Activated CD8-positive, alpha-beta memory T cell treated with anti-CD3 and anti-CD28 coated beads for 36 hours (primary cell): ENCODE measurements around the gene LCN9. TPM values are rescaled to one million over a fixed set of nuclear protein-coding genes. Genes with fewer than 3 reads are reported as not detected.

Source experiments
- CTCF ChIA-PET: fragments of 350-600 bp; sonication (Branson Sonifier 250); formaldehyde crosslinking; loops from one replicate; lab custom pipeline; 2021; ENCODE audit warnings: antibody characterized with exemption; lab: Charles Lee
- POLR2A ChIA-PET: fragments of 350-600 bp; sonication (Branson Sonifier 250); formaldehyde crosslinking; loops from one replicate; lab custom pipeline; 2021; ENCODE audit warnings: antibody characterized with exemption; lab: Charles Lee
- total RNA-seq, 2 experiments: library from RNA; stranded (reverse); gene quantifications; one replicate each; pipeline ENCODE4 v1.2.3, GENCODE V29; 2021

LCN9 gene
- total RNA-seq, 2 experiments from 2014 or later = not detected

DNA sequence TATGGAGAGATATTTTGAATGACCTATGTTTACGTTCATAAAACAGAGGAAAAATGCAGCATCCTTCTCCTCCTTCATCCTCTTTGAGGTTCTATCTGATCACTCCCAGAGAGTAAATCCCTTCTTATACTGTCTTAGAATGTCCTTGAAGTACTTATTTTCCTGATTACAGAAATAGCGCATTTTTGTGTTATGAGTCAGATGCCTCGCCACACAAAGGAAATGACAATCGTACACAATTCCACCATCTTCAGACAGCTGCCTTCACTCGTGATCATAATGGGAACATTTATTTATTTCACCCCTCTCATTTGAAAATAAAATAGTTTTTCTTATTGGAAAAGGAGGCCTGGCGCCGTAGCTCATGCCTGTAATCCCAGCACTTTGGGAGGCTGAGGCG lies 21.4 kb upstream of the LCN9 start:
- CTCF ChIA-PET = no interaction called here

GRCh38 chr9:135644631-135645218 lies 18.4 kb upstream of the LCN9 start:
- POLR2A ChIA-PET = no interaction called here
- CTCF ChIA-PET = no interaction called here

More for the DNA sequence above, 21.4 kb upstream of the LCN9 start:
- POLR2A ChIA-PET = no interaction called here

- POLR2A ChIA-PET = no interaction called here
- CTCF ChIA-PET = no interaction called here
Measured at GRCh38 chr9:135647884-135648283, 15.2 kb upstream of the LCN9 start.

DNA sequence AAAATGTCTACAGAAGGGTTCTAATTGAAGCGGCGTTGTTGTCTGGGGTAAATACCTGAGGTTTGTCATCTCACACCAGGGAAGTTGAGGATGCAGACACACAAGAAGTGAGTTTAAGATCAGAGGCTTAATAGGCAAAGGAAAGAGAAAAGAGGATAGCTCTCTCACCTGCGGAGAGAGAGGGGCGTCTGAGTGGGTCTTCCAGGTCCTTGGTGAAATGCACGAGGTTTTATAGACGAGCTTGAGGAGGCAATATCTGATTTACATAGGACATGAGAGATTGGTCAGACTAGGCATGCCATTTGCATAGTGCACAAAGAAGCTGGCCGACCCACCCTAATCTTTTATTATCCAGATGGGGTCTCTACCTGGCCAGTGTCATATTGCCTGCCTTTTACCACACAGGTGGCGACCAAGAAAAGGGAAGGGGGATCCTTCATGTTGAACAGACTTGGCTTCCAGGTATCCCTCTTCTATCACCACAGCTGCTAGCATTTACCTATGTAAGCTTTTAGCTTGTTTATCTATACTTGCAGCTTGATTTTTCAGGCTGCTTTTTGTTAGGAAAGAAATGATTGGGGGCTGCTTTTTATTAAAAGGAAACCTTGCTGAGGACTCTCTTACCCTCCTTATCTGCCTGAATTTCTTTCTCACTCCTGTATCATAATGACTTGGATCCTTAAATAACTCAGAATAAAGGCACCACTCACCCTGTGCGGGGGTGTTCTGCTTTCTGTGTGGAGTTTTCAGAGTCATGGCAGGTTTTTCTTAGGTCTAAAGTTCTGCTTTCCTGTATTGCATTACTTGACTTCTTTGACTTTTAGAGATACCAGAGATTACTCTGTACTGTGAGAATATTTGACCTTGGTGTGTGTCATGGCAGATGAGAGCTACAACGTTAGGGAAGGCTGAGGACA lies 14.4 kb upstream of the LCN9 start:
- ChIA-PET POLR2A (no interaction called here), CTCF (no interaction called here)

DNA sequence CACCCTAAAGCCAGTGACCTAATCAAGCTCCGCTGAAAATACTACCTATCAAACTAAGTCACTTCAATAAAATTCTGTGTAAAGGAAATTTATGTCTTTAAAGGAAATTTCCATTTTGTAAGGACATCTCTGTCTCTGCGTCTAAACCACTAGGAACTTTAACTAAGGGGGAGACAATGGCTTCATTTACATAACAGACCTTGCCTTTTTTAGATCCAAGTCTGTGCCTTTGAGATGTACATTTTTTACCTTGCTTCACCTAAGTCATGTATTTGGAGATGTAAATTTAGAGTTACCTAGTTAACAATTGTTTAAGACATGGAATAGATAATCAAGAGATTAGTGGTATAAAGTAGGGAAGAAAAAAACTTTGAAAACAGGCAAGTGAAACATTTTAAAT lies 13.6 kb upstream of the LCN9 start:
- POLR2A ChIA-PET = no interaction called here
- CTCF ChIA-PET = no interaction called here

GRCh38 chr9:135650408-135650807 lies 12.7 kb upstream of the LCN9 start:
- POLR2A ChIA-PET = no interaction called here
- CTCF ChIA-PET = no interaction called here

DNA sequence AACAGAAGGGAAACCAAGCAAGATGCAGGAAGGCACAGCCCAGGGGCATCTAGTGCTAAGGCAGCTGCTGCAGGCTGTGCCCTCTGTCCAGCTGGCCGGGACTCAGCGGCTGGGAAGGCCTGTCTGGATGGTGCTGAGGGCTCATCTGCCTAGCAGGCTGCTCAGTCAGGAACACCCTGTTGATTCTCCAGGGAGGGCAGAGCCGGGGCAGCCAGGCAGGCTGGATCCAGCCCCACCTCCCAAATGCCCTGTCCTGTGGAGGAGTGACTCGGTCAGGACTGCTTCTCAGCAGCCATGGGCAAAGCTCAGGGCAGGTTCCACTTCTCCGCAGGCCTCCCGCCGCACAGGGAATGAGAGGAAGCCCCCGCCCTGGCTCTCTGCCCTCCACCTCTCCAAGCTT lies 7.8 kb upstream of the LCN9 start:
- ChIA-PET CTCF (no interaction called here), POLR2A (no interaction called here)

GRCh38 chr9:135657416-135657815 lies 5.7 kb upstream of the LCN9 start:
- POLR2A ChIA-PET = no interaction called here
- CTCF ChIA-PET = no interaction called here

DNA sequence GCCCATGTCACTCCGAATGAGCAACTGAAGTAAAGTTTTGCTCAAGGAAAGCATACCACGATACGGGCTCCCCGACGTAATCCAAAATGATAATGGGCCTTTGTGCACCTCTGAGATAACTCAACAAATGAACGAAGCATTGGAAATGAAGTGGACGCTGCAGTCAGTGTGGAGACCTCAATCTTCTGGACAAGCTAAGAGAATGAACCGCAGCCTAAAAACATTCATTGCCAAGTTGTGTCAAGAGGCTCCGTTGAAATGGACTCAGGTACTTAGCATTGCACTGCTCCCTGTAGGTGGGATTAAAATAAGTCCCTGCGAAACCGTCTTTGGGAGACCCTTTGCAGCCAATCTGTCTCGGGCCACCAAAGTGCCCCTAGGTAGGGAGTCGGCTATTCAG lies 3.9 kb upstream of the LCN9 start:
- ChIA-PET POLR2A (no interaction called here), CTCF (no interaction called here)

DNA sequence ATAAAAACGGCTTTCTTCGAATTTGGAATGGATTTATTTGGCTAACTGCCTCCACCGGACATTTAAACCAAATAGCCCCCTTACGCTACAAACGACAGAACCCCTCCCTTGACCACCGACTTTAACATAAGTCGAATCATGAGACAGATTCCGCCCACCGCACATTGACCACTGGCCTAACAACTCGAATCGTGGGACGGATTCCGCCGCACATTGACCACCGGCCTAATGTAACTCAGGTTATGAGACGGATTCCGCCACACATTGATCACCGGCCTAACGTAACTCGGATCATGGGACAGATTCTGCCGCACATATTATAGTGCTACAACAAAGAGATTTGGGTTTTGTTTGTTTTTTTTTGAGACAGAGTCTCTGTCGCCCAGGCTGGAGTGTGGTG lies 2.7 kb upstream of the LCN9 start:
- CTCF ChIA-PET = no interaction called here
- POLR2A ChIA-PET = no interaction called here

DNA sequence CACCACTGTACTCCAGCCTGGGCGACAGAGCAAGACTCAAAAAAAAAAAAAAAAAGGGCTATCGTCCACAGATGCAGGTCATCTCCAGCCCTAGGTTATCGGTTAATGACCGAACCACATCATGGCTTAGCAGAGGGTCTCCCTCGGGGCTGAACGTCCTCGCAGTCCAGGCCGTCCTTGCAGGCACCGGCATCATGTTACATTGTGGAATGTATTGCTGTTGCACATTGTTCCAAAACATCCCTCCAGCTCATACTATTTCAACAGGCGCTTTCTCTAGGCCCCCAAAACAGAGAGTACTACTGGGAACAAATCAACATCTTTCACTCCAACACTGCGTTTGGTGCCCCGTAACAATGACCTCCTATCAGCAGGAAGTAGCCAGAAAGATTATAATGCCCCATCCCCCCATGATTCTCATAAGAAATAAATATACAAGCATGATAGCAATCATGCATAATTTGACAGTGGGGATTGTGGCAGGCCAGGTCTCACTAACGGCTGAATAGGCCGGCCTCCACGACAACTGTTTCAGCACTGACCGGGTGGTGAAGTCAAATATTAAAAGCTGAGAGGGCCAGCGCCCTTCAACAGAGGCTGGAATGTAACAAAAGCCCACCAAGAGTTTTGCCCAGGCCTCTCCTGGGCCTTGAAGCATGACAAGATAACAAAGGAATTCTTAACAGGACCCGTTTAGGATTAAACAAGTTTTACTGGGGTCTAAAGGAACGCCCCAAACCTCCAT lies 1.1 kb upstream of the LCN9 start:
- CTCF ChIA-PET = no interaction called here
- POLR2A ChIA-PET = no interaction called here

DNA sequence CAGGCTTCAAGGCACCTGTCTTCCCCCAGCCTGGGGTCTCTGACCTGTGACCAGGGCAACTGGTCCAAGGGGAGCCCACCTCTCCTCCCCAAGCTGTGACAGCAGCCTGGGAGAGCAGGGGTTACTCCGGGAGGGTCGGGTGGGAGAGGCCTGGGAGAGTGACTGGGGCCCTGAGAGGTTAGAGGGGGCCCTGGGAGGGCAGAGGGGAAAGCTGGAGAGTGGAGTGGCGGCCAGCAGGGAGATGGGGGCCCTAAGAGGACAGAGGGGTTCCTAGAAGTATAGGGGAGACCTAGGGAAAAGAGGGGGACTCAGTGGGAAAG lies 302 bp downstream of the LCN9 start:
- ChIA-PET POLR2A (no interaction called here), CTCF (no interaction called here)

DNA sequence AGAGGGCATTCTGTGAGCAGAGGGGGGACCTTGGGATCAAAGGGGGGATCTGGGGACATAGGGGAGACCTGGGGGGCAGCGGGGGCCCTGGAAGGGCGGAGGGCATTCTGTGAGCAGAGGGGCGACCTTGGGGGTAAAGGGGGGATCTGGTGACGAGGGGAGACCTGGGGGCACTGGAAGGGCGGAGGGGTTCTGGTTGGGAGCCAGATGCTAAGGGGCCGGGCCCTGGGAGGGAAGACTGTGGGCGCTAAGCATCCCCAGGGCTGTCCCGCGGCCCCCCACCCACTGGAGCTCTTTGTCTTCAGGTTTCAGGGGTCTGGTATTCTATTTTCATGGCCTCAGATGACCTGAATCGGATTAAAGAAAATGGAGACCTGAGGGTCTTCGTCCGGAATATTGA lies 748 bp downstream of the LCN9 start:
- POLR2A ChIA-PET = no interaction called here
- CTCF ChIA-PET = no interaction called here

DNA sequence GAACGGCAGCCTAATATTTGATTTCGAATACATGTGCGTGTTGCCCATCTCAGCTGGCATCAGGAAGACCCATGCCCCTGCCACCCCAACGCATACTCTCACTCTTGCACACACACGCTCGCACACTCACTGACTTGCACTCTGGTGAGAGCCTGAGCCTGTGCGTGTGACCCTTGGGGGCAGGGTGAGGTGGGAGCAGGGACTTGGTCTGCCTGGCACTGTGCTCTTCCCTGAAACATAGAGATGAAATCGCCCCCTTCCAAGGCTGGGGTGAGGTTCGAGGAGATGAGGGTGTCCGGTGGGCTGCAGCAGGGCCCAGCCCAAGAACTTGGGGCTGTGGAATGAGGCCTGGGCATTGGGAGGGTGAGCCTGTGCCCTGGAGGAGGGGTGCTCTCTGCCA lies 1.2 kb downstream of the LCN9 start:
- ChIA-PET POLR2A (no interaction called here), CTCF (no interaction called here)

GRCh38 chr9:135664801-135665794 lies 2.0 kb downstream of the LCN9 start:
- CTCF ChIA-PET = no interaction called here
- POLR2A ChIA-PET = no interaction called here

DNA sequence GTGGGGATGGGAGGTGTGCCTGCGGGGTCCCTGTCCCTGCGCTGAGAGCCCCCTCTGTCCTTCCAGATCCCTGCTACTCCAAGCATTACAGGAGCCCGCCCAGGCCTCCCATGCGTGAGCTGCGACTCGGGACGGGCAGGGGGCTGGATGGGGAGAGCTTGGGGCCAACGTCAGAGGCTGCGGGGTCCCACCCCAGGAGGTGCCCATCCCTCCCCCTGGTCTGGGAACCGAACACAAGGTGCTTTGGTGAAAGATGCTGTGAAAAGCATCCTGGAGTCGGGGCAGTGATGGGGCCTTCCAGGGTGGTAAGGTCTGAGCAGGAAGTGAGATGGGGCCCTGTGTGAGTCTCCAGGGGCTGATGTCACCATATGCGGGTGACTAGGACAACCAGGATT lies 2.7 kb downstream of the LCN9 start:
- CTCF ChIA-PET = no interaction called here
- POLR2A ChIA-PET = no interaction called here

GRCh38 chr9:135666534-135667462 lies 3.7 kb downstream of the LCN9 start:
- POLR2A ChIA-PET = no interaction called here
- CTCF ChIA-PET = no interaction called here

GRCh38 chr9:135667463-135668001 lies 4.4 kb downstream of the LCN9 start:
- POLR2A ChIA-PET = no interaction called here

More at GRCh38 chr9:135667463-135668001, 4.4 kb downstream of the LCN9 start:
- CTCF ChIA-PET = no interaction called here
